Measurements from ENCODE around the gene CEP44.

DNA sequence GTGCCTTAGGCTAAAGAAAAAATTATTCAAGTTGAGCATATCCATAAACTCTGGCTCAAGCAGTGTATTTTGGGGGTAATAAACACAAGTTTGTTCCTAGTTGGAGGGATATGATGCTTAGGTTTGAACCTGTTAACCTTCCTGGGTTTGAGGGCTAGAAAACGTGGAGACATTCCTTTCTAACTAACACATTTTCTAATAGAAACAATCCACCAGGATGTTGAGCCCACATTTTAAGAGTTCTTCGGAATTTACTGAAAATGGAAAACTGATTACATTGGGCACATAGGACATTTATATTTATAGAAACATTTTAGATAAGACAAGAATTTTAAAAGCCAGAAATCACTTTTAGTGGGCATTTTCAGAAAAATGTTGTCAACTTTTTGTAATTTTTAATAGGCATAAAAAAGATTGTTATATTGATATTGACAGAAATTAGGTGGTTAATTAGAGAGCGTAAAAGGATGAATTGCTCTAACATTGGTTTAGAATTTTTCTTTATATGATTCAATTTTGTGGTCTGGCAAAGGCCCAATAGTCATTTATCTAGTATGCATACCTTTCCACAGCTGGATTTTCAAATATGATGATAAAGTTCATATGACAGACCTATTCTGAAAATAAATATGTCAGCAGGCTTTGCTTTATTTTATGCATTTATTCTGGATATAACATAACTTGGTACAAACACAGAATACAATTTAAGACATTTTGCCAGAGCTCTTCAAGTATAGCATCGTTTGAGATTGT lies 49.2 kb downstream of the CEP44 start:
- TF ChIP-seq, protein P1, sequence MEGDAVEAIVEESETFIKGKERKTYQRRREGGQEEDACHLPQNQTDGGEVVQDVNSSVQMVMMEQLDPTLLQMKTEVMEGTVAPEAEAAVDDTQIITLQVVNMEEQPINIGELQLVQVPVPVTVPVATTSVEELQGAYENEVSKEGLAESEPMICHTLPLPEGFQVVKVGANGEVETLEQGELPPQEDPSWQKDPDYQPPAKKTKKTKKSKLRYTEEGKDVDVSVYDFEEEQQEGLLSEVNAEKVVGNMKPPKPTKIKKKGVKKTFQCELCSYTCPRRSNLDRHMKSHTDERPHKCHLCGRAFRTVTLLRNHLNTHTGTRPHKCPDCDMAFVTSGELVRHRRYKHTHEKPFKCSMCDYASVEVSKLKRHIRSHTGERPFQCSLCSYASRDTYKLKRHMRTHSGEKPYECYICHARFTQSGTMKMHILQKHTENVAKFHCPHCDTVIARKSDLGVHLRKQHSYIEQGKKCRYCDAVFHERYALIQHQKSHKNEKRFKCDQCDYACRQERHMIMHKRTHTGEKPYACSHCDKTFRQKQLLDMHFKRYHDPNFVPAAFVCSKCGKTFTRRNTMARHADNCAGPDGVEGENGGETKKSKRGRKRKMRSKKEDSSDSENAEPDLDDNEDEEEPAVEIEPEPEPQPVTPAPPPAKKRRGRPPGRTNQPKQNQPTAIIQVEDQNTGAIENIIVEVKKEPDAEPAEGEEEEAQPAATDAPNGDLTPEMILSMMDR (conservative IDR thresholded peaks at IDR 0.05; ENCODE audit: low read length), result no peak
- no peak for TF ChIP-seq EZH2phosphoT487 (IDR thresholded peaks at IDR 0.05; ENCODE audit: borderline replicate concordance, low read depth, low read length)
